HTR-8/SVneo (cell line): Measurements from ENCODE around the gene CTNNA1.
A peak's percentile ranks its signal among the peaks of the same experiment; 100 is the strongest.
"Not testable (repeated sequence)": the region's sequence is repeated elsewhere in the genome, so short reads cannot be mapped to it uniquely, and the experiment has no call there.

Source experiments
- DNase-seq: peaks from one replicate; pipeline ENCODE4 v3.0.0; 2011; ENCODE audit warnings: low spot score, mixed read lengths; ENCODE audit not compliant: insufficient read length
- FAIRE-seq: peaks from 2 replicates; lab custom pipeline; 2011; peaks lifted over from hg19 to GRCh38; lab: Jason Lieb, UNC

The CTNNA1 gene

GRCh38 chr5:138752951-138753793, at the start of gene CTNNA1:
Gene CTNNA1 (plus strand): TSS chr5:138753425. CDS start chr5:138781925, 28,500 bp downstream.
- DNase-seq (peak; percentile 82), FAIRE-seq (no peak)

GRCh38 chr5:138703777-138704176, 49.4 kb upstream of the CTNNA1 start:
- FAIRE-seq, DNase-seq: not testable (repeated sequence)

GRCh38 chr5:138705007-138705406, 48.2 kb upstream of the CTNNA1 start:
- FAIRE-seq: no peak
- no peak for DNase-seq

- FAIRE-seq: no peak
- no peak for DNase-seq
Observed at GRCh38 chr5:138705567-138705966, 47.7 kb upstream of the CTNNA1 start.

- DNase-seq (no peak), FAIRE-seq (no peak)
Observed at GRCh38 chr5:138706655-138707480, 46.4 kb upstream of the CTNNA1 start.

GRCh38 chr5:138708791-138709190, 44.4 kb upstream of the CTNNA1 start:
- DNase-seq: no peak
- FAIRE-seq: no peak

- no peak for FAIRE-seq
- no peak for DNase-seq
Observed at GRCh38 chr5:138709202-138709601, 44.0 kb upstream of the CTNNA1 start.

GRCh38 chr5:138711087-138711486, 42.1 kb upstream of the CTNNA1 start:
- FAIRE-seq (no peak), DNase-seq (no peak)

- FAIRE-seq (no peak), DNase-seq (no peak)
Observed at GRCh38 chr5:138711811-138712210, 41.4 kb upstream of the CTNNA1 start.

- DNase-seq (no peak), FAIRE-seq (no peak)
Observed at GRCh38 chr5:138712324-138712723, 40.9 kb upstream of the CTNNA1 start.

- FAIRE-seq (no peak), DNase-seq (no peak)
Observed at GRCh38 chr5:138712791-138713190, 40.4 kb upstream of the CTNNA1 start.

- no peak for DNase-seq
Observed at GRCh38 chr5:138713247-138713646, 40.0 kb upstream of the CTNNA1 start.

GRCh38 chr5:138714694-138715093, 38.5 kb upstream of the CTNNA1 start:
- FAIRE-seq (no peak), DNase-seq (no peak)

More at GRCh38 chr5:138713247-138713646, 40.0 kb upstream of the CTNNA1 start:
- FAIRE-seq: no peak

GRCh38 chr5:138715931-138716432, 37.2 kb upstream of the CTNNA1 start:
- DNase-seq, FAIRE-seq: not testable (repeated sequence)

- DNase-seq: peak; percentile 33
- FAIRE-seq: no peak
Observed at GRCh38 chr5:138716456-138716924, 36.7 kb upstream of the CTNNA1 start.

- no peak for FAIRE-seq
- no peak for DNase-seq
Observed at GRCh38 chr5:138717399-138717798, 35.8 kb upstream of the CTNNA1 start.

GRCh38 chr5:138719811-138720210, 33.4 kb upstream of the CTNNA1 start:
- FAIRE-seq: no peak

GRCh38 chr5:138720840-138721239, 32.4 kb upstream of the CTNNA1 start:
- FAIRE-seq (no peak), DNase-seq (no peak)

More at GRCh38 chr5:138719811-138720210, 33.4 kb upstream of the CTNNA1 start:
- DNase-seq: no peak

- no peak for FAIRE-seq
- no peak for DNase-seq
Observed at GRCh38 chr5:138721979-138722378, 31.2 kb upstream of the CTNNA1 start.

- DNase-seq (no peak), FAIRE-seq (no peak)
Observed at GRCh38 chr5:138722544-138723177, 30.6 kb upstream of the CTNNA1 start.
